T-helper 9 cell (primary cell): Measurements from ENCODE around the gene CTPS2.

Experiments
- DNase-seq: peaks from one replicate; pipeline ENCODE4 v3.0.0-alpha.2; 2020

Gene CTPS2

DNA sequence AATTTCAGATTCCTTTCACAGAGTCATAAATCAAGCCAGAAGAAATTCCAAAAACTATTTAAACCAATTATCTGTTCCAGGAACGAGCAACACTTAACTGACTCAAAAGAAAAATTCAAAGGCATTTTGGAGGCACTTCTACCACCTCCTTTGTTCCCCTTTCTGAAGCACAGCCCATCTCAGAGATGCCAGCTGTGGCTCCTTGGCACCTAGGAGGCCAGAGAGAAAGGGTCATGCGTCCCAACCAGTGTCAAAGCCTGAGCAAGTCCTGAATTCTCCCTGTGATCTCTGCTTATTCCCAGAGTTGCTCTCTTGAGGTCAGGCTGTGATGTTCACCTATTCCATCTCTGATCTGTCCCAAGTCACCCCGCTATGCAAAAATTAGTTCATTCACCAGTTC, 167.5 kb downstream of the CTPS2 start:
- DNase-seq: no peak
